H1 (cell line): ENCODE data around the gene ARID1B.

Source experiments
- CBX8 ChIP-seq: fragments of 300-800, 300-1000 bp; sonication (generic); IDR thresholded peaks from 2 replicates; pipeline ENCODE4 v1.7.1; 2016; ENCODE audit warnings: low read depth, low read length, borderline replicate concordance
- CHD1 ChIP-seq: IDR thresholded peaks from 2 replicates; pipeline ENCODE4 v1.6.1; 2012; ENCODE audit warnings: low read depth, low read length, improper control_type of control experiment
- CHD2 ChIP-seq: IDR thresholded peaks from 2 replicates; pipeline ENCODE4 v1.6.1; 2012; ENCODE audit warnings: low read length, improper control_type of control experiment
- EZH2 ChIP-seq: fragments of 200-600 bp; sonication (generic); IDR thresholded peaks from 2 replicates; pipeline ENCODE4 v1.7.1; 2012; ENCODE audit warnings: low read depth, mild to moderate bottlenecking, moderate library complexity, low read length, inconsistent platforms; ENCODE audit not compliant: severe bottlenecking
- GABPA ChIP-seq: IDR thresholded peaks from 2 replicates; pipeline ENCODE4 v1.6.1; 2011; ENCODE audit warnings: mild to moderate bottlenecking, low read length, moderate library complexity, borderline replicate concordance; ENCODE audit not compliant: insufficient read depth
- POLR2A ChIP-seq, 2 experiments: IDR thresholded peaks; 1 replicate in 1 of 2; 2 replicates in 1 of 2; pipeline ENCODE4 v1.6.1; 2011; ENCODE audit warnings: low read depth in 2 of 2, low read length in 2 of 2, mild to moderate bottlenecking in 2 of 2; ENCODE audit errors: control extremely low read depth in 1 of 2
- RAD21 ChIP-seq, 2 experiments: IDR thresholded peaks in 1 of 2; conservative IDR thresholded peaks in 1 of 2; 2 replicates each; pipeline ENCODE4 v1.6.1; 2011; ENCODE audit warnings: low read depth in 2 of 2, low read length in 2 of 2, improper control_type of control experiment in 1 of 2, inconsistent platforms in 1 of 2, mild to moderate bottlenecking in 1 of 2, moderate library complexity in 1 of 2
- TAF1 ChIP-seq: IDR thresholded peaks from 2 replicates; pipeline ENCODE4 v1.6.1; 2011; ENCODE audit warnings: mild to moderate bottlenecking, low read depth, low read length
- TBP ChIP-seq: IDR thresholded peaks from 2 replicates; pipeline ENCODE4 v1.6.1; 2011; ENCODE audit warnings: low read depth, low read length, improper control_type of control experiment
- TCF12 ChIP-seq: IDR thresholded peaks from 2 replicates; pipeline ENCODE4 v1.6.1; 2011; ENCODE audit warnings: low read depth, mild to moderate bottlenecking, low read length
- USF2 ChIP-seq: IDR thresholded peaks from 2 replicates; pipeline ENCODE4 v1.6.1; 2011; ENCODE audit warnings: low read length, improper control_type of control experiment
- YY1 ChIP-seq: IDR thresholded peaks from 2 replicates; pipeline ENCODE4 v1.6.1; 2011; ENCODE audit warnings: low read depth, mild to moderate bottlenecking, low read length
- TF ChIP-seq, protein P1 (sequence below), 3 experiments: IDR thresholded peaks; 1 replicate in 2 of 3; 2 replicates in 1 of 3; pipeline versions ENCODE4 v1.5.1 to v1.6.1; 2011; ENCODE audit warnings: low read length in 3 of 3, mild to moderate bottlenecking in 3 of 3, inconsistent platforms in 2 of 3, low read depth in 1 of 3, moderate library complexity in 1 of 3; ENCODE audit not compliant: insufficient read depth in 1 of 3; ENCODE audit errors: control extremely low read depth in 1 of 3

- TF ChIP-seq, protein P1, sequence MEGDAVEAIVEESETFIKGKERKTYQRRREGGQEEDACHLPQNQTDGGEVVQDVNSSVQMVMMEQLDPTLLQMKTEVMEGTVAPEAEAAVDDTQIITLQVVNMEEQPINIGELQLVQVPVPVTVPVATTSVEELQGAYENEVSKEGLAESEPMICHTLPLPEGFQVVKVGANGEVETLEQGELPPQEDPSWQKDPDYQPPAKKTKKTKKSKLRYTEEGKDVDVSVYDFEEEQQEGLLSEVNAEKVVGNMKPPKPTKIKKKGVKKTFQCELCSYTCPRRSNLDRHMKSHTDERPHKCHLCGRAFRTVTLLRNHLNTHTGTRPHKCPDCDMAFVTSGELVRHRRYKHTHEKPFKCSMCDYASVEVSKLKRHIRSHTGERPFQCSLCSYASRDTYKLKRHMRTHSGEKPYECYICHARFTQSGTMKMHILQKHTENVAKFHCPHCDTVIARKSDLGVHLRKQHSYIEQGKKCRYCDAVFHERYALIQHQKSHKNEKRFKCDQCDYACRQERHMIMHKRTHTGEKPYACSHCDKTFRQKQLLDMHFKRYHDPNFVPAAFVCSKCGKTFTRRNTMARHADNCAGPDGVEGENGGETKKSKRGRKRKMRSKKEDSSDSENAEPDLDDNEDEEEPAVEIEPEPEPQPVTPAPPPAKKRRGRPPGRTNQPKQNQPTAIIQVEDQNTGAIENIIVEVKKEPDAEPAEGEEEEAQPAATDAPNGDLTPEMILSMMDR (IDR thresholded peaks at IDR 0.05; ENCODE audit: control extremely low read depth in 1 of 3, insufficient read depth in 1 of 3, low read depth in 1 of 3, low read length in 3 of 3), result no peak
- TF ChIP-seq POLR2A (IDR thresholded peaks at IDR 0.05; ENCODE audit: control extremely low read depth in 1 of 2, low read depth in 2 of 2, low read length in 2 of 2) (no peak), RAD21 (IDR thresholded peaks at IDR 0.05 in 1 of 2, conservative IDR thresholded peaks at IDR 0.05 in 1 of 2; ENCODE audit: low read depth in 2 of 2, low read length in 2 of 2) (no peak), CBX8 (no peak), EZH2 (no peak), TAF1 (no peak), CHD1 (no peak), CHD2 (no peak), TBP (no peak), YY1 (no peak), TCF12 (no peak), GABPA (no peak), USF2 (no peak)
Measured at GRCh38 chr6:157150076-157150475, 372.9 kb downstream of the ARID1B start.
